NB4 (cell line): ENCODE measurements around the gene NFU1.

Source experiments
- DNase-seq: peaks from one replicate; pipeline ENCODE4 v3.0.0; 2010; ENCODE audit warnings: low read depth
- H3K4me3 ChIP-seq: one replicate; pipeline ENCODE4 v1.5.1; 2011; ENCODE audit warnings: mild to moderate bottlenecking, low read depth, low read length, moderate library complexity
- MYC ChIP-seq: IDR thresholded peaks from 2 replicates; pipeline ENCODE4 v1.6.1; 2011; ENCODE audit warnings: low read depth, low read length
- POLR2A ChIP-seq: IDR thresholded peaks from 2 replicates; pipeline ENCODE4 v1.6.1; 2011; ENCODE audit warnings: mild to moderate bottlenecking; ENCODE audit not compliant: insufficient read length; ENCODE audit errors: extremely low read depth
- TF ChIP-seq, protein P1 (sequence below): IDR thresholded peaks from one replicate; pipeline ENCODE4 v1.5.1; 2012; ENCODE audit warnings: low read depth, low read length
- TF ChIP-seq, protein P2 (sequence below): IDR thresholded peaks from 2 replicates; pipeline ENCODE4 v1.6.1; 2011; ENCODE audit warnings: low read depth, low read length

Gene NFU1

DNA sequence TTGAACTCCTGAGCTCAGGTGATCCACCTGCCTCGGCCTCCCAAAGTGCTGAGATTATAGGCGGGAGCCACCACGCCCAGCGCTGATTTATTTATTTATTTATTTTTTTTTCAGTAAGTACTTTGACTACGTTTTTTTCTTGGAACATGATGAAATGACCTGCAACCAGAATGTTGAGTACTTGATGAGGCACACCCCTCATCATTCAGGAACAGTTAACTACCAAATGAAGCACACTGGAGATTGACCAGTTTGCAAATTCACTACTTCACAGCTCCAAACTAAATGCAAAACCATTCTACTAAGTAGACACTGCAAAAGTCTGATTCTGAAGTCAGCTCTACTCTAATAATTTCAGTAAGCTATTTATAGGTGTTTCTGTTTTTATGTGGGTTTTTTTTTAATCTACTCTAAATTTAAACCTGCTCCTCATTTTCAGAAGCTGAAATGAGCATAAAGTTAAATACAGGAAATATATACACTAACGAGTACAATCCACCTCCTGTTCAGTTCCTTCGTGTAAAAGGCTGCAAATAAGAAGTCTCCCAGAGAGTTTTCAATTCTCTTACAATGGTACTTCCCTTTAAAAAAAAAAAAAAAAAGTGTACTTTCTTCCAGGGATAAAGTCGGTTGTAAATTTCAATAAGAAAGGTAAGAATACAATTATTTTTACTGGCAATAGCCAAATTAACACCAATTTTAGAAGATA, 51.6 kb downstream of the NFU1 start:
- H3K4me3 ChIP-seq: peak overlapping the region; percentile 77
- DNase-seq: peak; percentile 24
- TF ChIP-seq, protein P1, sequence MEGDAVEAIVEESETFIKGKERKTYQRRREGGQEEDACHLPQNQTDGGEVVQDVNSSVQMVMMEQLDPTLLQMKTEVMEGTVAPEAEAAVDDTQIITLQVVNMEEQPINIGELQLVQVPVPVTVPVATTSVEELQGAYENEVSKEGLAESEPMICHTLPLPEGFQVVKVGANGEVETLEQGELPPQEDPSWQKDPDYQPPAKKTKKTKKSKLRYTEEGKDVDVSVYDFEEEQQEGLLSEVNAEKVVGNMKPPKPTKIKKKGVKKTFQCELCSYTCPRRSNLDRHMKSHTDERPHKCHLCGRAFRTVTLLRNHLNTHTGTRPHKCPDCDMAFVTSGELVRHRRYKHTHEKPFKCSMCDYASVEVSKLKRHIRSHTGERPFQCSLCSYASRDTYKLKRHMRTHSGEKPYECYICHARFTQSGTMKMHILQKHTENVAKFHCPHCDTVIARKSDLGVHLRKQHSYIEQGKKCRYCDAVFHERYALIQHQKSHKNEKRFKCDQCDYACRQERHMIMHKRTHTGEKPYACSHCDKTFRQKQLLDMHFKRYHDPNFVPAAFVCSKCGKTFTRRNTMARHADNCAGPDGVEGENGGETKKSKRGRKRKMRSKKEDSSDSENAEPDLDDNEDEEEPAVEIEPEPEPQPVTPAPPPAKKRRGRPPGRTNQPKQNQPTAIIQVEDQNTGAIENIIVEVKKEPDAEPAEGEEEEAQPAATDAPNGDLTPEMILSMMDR: no peak
- TF ChIP-seq, protein P2, sequence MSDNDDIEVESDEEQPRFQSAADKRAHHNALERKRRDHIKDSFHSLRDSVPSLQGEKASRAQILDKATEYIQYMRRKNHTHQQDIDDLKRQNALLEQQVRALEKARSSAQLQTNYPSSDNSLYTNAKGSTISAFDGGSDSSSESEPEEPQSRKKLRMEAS: no peak
- no peak for TF ChIP-seq MYC
- TF ChIP-seq POLR2A: no peak

DNA sequence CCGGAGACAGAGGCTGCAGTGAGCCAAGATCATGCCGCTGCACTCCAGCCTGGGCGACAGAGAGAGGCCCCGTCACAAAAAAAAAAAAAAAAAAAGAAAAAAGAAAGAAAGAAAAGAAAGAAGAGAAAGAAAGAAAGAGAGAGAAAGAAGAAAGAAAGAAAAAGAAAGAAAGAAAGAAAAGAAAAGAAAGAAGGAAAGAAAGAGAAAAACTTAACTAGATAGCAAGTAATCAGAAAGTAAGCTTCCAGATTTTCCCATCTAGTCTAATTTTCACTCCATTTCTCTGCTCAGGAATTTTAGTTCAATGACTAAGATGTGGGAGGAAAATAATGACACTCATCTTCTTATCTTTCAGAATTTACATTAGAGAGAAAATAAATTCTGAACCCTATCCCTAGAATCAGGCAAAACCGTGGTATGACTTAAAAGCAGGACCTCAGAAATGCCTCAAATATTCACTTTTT, 52.6 kb downstream of the NFU1 start:
- peak overlapping the region; percentile 77 for H3K4me3 ChIP-seq
- TF ChIP-seq, protein P2: no peak
- TF ChIP-seq MYC (no peak), POLR2A (no peak)
- TF ChIP-seq, protein P1: no peak
- DNase-seq: no peak

DNA sequence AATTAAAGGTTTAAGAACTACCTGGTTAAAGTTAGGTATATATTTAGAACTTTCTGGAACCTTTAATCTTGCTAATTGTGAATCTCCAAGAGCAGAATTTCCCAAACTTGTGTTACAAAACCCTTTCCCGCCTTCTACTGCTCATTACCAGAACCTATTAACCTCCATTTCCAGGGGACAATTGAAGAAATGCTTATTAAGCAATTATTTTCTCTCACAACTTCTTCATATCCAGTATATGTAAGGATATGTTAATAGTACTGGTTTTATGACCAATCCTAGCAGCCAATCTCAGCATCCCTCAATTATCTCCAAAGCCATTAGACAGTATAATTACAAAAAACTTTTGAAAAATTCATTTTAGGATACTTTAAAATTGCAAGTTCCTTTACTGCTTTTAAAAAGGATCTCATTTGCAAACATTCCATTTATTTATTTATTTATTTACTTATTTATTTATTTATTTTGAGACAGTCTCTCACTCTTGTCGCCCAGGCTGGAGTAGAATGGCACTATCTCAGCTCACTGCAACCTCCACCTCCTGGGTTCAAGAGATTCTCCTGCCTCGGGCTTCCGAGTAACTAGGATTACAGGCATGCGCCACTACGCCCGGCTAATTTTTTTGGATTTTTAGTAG, 53.9 kb downstream of the NFU1 start:
- DNase-seq: no peak
- peak overlapping the region; percentile 13 for H3K4me3 ChIP-seq
- no peak for TF ChIP-seq MYC
- TF ChIP-seq, protein P2: no peak
- TF ChIP-seq POLR2A: no peak
- TF ChIP-seq, protein P1: no peak

DNA sequence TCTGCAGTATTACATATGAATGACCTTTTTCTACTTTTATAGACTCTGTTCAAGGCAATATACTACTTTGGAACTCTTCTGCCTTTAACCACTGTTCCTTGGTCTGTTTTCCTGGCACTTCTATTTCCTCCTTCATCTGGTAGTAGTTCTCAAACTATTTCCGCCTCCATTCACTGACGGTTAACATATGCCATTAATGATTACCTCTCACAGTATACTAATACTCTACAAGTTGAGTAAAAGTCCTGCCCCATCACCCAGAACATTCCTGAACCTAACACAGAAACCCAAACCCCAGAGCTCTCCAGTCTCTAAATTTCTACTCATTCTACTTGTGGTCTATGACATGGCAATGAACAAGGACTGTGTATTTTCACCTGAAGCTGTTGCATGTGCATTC, 54.7 kb downstream of the NFU1 start:
- TF ChIP-seq MYC (no peak), POLR2A (no peak)
- TF ChIP-seq, protein P1: no peak
- TF ChIP-seq, protein P2: no peak
- no peak for DNase-seq
- peak overlapping the region; percentile 13 for H3K4me3 ChIP-seq

DNA sequence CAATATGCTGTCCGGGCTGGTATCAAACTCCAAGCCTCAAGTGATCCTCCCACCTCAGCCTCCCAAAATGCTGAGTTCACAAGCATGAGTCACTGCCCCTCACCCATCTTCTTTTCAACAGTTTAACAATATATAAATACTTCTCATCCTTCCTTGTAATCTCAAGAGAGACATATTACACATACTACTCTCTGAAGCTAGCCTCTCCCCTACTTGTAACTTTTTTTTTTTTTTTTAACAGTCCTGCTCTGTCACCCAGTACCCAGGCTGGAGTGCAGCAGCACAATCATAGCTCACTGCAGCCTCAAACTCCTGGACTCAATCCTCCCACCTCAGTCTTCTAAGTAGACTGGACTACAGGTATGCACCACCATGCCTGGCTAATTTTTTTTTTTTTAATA, 55.9 kb downstream of the NFU1 start:
- peak; percentile 87 for DNase-seq
- TF ChIP-seq MYC: no peak
- TF ChIP-seq POLR2A: no peak
- TF ChIP-seq, protein P2: no peak
- TF ChIP-seq, protein P1: no peak
- H3K4me3 ChIP-seq: no peak overlapping the region
